ENCODE measurements around the gene KRT7.

The KRT7 gene

DNA sequence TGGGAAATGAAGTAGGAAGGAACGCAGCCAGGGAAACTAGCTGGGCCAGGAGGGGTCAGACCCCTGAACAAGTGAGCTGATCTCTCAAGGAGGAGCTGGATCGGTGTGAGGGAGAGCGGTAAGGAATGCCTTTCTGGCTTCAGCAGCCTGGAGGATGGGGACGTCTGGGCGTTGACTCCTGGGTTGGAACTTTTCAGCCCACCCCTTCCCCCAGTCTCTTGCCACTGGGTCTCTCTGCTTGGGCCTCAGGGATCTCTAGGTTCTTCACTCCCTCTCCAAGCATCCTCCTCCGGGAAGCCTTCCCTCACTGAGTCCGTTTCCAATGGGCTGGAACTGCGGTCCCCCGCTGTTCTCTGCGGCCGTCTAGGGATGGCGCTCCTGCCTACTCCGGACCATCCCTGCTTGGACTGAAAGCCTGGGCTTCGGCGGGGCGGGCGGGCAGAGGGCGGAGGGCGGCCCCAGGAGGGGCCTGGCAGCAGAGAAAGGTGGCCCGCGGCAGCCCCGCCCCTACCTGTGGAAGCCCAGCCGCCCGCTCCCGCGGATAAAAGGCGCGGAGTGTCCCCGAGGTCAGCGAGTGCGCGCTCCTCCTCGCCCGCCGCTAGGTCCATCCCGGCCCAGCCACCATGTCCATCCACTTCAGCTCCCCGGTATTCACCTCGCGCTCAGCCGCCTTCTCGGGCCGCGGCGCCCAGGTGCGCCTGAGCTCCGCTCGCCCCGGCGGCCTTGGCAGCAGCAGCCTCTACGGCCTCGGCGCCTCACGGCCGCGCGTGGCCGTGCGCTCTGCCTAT, at the start of gene KRT7:
KRT7 (plus strand) TSS at position 570 of the 788 bp plus-strand sequence; CDS start at position 624, 54 bp downstream.
- DNase-seq (ENCODE audit: low read depth), result peak; percentile 36

- no peak for DNase-seq (ENCODE audit: low read depth)
These were observed 49.5 kb upstream of the KRT7 start for GRCh38 chr12:52183544-52183910.

GRCh38 chr12:52183971-52184370, 49.1 kb upstream of the KRT7 start:
- no peak for DNase-seq (ENCODE audit: low read depth)

- no peak for DNase-seq (ENCODE audit: low read depth)
These were observed 48.2 kb upstream of the KRT7 start for GRCh38 chr12:52184813-52185212.

GRCh38 chr12:52185400-52185967, 47.6 kb upstream of the KRT7 start:
- no peak for DNase-seq (ENCODE audit: low read depth)

GRCh38 chr12:52186118-52186840, 46.8 kb upstream of the KRT7 start:
- peak; percentile 75 for DNase-seq (ENCODE audit: low read depth)

DNA sequence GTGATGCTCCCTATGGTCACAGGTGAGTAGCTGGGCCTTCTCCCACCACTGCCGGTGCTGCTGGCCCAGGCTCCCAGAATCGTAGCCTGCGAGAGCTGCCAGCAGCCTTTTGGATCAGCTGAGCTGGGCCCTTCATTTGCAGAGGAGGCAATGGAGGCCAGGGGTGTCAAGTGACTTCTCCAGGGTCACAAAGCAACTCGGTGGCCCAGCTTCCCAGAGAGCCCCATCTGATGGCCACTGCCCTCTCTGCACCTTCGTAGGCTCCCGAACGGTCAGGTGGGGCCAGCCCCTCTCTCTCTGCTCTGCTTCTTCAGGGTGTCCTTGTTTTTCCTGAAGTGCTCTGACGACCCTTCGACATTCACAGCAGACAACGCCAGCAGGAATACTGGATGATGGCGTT, 45.8 kb upstream of the KRT7 start:
- no peak for DNase-seq (ENCODE audit: low read depth)

DNA sequence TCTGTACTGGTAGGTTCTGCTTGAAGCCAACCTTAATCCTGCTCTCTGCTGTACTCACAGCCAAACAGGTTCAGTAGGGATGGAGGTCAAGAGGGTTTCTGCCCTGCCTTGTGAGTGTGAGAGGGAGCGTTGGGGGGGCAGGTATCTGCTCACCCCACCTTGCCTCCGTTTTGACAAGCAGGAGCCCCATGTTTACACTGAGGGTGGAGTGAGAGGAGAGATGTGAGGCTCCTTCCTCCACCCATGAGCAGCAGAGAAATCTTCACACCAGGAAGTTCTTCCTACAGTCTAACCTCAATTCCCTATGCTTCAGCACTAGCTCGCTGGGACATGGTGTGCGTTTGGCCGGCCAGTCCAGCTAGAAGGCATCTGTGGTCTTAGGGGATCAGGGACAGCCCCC, 45.4 kb upstream of the KRT7 start:
- no peak for DNase-seq (ENCODE audit: low read depth)

GRCh38 chr12:52188658-52189057, 44.4 kb upstream of the KRT7 start:
- no peak for DNase-seq (ENCODE audit: low read depth)

DNA sequence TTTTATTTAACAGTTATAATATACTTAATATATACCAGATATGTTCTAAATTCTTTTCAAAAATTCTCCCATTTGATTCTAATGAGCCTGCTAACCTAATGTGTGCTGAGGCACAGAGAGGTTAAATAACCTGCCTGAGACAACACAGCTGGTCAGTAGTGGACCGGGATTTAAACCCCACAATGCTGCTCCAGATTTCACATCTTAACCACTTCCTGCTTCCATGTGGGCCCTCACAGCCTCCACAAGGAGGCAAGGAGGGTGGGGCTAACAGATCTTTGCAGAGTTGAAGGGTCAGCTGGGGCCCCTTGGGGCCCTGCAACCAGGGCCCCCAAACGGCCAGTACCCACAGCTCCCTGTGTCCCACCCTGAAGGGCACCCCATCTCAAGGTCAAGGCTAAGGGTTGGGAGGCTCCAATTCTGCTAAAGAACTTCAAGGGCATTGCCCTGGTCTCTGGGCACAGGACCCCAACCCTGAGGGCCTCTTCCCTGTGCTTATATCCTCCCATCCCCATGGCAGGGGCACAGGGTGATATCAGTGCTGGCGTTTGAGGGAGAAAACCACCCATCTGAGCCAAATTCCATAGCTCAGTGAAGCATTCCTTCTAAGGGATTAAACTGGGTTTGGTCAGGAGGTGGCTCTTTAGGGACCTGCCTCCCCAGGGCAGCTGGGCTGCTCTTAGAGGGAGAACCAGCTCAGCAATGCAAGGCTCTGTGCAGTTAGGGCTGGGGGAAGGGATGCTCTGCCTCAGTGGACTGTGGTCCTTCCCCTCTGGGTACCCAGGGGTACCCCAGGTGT, 43.5 kb upstream of the KRT7 start:
- DNase-seq (ENCODE audit: low read depth), result peak; percentile 47

GRCh38 chr12:52190860-52191729, 41.9 kb upstream of the KRT7 start:
- DNase-seq (ENCODE audit: low read depth), result no peak

- peak; percentile 99 for DNase-seq (ENCODE audit: low read depth)
These were observed 40.9 kb upstream of the KRT7 start, which contains the start of gene KRT80 for GRCh38 chr12:52191841-52192791. KRT80 (minus strand) TSS chr12:52192014; CDS start chr12:52191902, 112 bp downstream.

- no peak for DNase-seq (ENCODE audit: low read depth)
These were observed 39.5 kb upstream of the KRT7 start for GRCh38 chr12:52193532-52193931.

DNA sequence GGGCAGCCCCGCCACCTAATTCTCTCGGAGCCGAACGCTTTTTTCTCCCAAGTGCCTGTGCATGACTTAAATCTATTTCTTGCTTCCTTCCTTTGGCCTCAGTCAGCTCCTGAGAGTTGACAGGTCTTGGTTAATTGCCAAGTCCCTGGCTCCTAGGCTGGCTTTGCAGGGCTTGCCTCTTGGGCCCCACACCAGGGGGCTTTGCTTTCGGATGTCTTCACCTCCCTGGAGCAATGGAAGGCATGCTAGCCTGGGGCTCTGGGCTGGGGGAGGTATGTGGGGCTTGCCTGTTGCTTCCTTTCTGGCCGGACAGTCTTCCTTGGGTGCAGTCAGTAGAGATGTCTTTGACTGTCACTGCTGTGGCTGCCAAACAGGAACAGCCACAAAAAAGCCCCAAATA, 39.1 kb upstream of the KRT7 start:
- peak; percentile 44 for DNase-seq (ENCODE audit: low read depth)

- no peak for DNase-seq (ENCODE audit: low read depth)
These were observed 37.8 kb upstream of the KRT7 start for GRCh38 chr12:52195065-52195730.

DNA sequence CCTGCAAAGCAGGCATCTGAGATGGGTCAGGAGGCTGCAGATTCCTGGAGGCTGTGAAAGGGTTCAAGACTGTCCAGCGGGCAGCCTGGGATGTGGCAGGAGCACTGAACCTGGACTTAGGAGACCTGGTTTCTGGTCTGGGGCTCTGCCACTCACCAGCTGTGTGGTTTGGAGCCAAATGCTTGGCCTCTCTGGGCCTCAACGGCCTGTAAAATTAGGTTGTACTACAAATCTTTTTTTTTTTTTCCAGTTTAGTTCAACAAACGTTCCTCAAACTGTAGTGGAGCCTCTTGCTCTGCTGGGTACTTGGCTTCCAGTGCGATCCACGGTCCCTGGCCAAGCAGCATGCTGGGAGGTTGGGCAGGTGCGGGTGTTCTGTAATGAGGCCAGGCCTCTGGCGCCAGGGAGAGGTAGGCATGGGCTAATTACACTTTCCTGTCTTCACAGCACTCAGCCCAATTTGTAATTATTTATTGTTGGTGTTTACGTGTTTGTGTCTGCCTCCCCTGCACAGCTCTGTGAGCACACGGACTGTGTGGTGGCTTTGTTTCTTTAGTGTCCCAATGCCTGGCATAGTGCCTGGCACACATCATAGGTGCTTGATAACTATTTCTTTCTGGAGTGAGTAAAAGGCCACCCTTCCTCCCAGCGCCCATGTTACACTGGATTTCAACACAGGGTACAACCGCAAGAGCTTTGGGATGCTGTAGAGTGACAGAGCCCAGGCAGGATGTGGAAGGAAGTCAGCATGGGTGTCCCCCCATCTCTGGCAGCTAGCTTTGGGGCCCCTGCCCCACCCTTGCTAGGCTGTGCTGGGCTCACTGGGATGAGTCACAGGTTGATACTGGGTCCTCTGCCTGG, 35.4 kb upstream of the KRT7 start:
- DNase-seq (ENCODE audit: low read depth), result no peak

DNA sequence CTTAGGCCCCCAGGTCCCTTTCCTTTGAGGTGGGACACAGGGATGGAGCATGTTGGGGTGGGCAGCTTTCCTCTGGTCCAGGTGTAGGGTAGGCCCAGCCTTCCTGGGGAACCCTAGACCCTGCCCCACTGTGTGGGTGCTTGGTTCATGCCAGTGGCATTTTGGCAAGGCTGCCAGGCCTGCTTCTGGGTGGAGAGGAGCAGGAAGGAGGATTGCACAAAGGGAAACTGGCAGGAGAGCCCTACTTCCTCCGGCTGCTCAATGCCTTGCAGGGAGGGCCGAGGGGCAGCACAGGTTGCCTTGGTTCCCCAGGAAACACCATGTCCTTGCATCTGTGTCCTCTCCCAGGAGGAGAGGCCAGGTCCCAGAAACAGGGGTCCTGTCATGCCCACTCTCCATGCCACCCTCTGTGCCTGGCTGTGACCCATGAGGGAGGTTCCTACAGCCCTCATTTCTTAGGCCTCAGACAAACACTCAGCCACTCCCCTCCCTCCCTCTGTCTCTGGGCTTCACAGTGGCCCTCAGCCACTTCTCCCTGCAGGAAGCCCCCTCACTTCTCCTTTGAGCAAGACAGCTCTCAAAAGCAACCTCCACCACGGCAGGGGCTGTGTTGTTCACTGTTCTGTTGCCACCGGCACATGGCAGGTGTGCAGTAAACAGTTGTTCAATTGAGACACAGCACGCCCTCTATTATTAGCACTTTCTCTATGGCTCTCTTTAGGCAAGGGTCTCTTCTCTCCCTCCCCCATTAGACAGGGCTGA, 34.4 kb upstream of the KRT7 start:
- no peak for DNase-seq (ENCODE audit: low read depth)
